HL-60/S4 treated with retinoic acid at 250 ng/mL for 4 days and 3 days (cell line): Measurements from ENCODE around the gene RPN1.
"Not testable (repeated sequence)": the region's sequence is repeated elsewhere in the genome, so short reads cannot be mapped to it uniquely, and the experiment has no call there.

Source experiments
- in situ Hi-C: fragments of 300-500 bp; cut with MboI; formaldehyde crosslinking; loops from 2 replicates; pipeline ENCODE4 v1.7.0; 2022; ENCODE audit warnings: low sequenced_read_pairs

RPN1 gene

GRCh38 chr3:128650096-128651050, at the start of gene RPN1:
TSS of gene RPN1 (minus strand) at chr3:128650818. CDS start at chr3:128650800, 18 bp downstream.
- in situ Hi-C loops, result no loop called here

DNA sequence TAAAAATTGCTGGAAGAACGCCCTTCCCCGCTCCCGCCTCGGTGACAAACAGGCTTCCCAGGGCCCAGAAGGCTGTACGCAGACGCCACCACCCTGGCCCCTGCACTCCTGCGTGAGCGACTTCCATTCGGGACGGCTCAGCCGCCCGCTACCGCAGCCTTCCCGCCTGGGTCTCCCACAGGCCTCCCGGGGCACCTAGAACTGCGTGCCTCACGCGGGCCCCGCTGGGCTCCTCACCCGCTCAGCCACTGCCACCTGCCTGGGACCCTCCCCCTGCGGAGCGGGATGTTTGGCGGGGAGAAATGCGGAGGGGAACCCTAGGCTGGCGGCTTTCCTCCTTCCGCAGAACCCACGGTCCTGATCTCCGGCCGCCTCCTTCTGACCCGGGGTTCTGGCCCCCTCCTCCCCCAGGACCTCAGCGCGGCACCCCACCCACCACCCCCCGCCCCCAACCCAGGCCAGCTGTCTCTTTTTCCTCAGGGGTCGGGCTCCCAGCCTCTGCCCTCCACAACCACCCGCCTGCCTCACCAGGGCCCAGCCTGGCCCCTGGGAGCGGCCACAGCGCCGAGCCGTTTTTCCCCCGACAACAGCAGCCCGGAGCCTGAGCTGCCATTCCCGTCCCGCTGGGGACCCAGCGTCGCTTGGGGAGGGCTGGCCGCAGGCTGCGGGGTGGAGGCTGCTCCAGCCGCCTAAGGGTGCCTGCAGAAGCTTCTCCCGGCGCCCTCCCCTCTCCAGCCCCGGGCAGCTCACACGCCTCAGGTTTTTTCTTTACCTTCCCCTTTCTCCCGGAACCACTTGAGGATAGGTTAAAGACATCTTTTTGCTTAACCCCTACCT, 47.8 kb upstream of the RPN1 start:
- in situ Hi-C loops, result no loop called here

DNA sequence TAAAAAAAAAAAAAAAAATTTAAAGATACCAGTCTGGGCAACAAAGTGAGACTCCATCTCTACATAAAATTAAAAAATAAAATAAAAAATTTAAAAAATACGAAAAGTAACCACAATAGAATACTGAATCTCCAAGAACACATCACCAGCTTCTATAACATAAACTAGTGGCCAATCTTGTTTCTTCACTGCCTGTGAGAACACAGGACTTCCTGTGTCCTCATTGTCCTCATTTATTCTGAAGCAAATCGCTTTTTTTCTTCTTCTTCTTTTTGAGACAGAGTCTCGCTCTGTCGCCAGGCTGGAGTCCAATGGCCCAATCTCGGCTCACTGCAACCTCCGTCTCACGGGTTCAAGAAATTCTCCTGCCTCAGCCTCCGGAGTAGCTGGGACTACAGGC, 46.7 kb upstream of the RPN1 start:
- in situ Hi-C loops, result no loop called here

DNA sequence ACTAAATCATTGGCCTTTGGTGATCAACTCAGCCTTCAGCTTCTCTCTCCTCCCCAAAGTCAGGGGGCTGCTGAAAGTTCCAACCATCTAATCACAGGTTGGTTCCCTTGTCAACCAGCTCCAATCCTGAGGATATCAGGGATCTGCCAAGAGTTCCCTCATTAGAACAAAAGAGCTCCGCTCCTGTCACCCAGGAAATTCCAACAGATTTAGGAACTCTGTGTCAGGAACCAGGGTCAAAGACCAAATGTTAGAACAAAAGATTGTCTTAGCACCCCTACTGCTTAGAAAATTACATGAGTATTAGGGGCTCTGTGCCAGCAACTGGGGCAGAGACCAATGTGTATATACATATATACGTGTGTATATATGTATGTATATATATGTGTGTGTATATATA, 43.1 kb upstream of the RPN1 start:
- in situ Hi-C loops, result no loop called here

GRCh38 chr3:128689060-128689459, 38.4 kb upstream of the RPN1 start:
- in situ Hi-C loops, result no loop called here

DNA sequence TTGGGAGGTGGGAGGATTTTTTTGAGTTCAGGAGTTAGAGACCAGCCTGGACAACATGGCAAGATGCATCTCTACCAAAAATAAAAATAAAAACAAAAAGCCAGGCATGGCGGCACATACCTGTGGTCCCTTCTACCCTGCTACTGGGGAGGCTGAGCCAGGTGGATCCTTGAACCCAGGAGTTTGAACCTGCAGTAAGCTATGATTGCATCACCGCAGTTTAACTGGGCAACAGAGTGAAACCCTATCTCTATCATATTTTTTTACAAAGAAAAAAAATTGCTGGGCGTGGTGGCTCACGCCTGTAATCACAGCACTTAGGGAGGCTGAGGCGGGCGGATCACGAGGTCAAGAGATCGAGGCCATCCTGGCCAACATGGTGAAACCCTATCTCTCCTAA, 35.8 kb upstream of the RPN1 start:
- in situ Hi-C loops, result no loop called here

DNA sequence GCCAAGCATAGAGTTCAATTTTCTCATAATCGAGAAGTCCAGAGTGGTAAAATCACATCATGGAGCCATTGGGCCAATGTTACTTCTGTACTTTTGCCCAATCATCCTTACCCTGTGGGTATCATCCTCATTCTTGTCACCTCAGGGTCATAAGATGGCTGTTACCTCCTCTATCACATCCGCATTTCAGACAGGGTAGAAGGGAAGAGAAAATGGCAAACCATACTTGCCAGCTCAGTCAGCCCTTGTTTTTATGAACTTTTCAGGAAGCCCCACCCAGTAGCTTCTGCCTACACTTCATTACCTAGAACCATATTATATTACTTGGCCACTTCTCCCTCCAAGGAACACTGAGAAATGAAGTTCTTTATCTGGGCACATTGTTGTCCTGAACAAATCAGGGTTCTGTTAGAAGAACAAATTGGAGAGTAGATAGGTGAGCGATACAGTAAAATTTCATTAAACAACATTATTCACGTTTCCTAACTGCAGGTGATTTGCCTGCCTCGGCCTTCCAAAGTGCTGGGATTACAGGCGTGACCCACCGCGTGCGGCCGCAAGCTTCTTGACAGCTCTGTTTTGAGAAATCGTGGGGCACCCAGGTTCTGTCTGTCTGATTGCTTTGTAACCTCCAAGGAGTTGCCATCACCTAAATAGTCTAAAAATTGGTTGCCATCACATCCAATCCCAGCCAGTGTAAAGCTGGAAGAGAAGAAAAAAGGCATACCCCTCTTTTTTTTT, 34.5 kb upstream of the RPN1 start:
- in situ Hi-C loops, result no loop called here

DNA sequence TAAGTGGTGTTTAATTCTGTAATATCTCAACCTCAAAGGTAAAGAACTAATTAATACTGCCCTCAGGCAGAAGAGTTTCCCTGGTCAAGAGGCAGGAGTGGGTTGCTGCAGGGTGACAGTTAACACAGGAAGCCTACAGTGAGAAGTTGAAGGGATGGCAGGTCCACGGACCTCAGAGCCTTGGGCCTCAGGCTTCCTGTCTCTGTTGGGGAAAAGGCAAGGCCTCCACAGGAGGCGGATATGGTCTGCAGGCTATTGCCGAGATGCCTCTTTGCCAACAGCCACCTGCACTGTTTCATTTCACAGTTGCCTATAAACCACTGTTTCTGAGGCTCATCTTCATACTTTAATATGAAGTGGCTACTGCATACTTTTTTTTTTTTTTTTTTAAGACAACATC, 33.3 kb upstream of the RPN1 start:
- in situ Hi-C loops, result no loop called here

GRCh38 chr3:128681369-128681829, 30.8 kb upstream of the RPN1 start:
- in situ Hi-C loops, result no loop called here

DNA sequence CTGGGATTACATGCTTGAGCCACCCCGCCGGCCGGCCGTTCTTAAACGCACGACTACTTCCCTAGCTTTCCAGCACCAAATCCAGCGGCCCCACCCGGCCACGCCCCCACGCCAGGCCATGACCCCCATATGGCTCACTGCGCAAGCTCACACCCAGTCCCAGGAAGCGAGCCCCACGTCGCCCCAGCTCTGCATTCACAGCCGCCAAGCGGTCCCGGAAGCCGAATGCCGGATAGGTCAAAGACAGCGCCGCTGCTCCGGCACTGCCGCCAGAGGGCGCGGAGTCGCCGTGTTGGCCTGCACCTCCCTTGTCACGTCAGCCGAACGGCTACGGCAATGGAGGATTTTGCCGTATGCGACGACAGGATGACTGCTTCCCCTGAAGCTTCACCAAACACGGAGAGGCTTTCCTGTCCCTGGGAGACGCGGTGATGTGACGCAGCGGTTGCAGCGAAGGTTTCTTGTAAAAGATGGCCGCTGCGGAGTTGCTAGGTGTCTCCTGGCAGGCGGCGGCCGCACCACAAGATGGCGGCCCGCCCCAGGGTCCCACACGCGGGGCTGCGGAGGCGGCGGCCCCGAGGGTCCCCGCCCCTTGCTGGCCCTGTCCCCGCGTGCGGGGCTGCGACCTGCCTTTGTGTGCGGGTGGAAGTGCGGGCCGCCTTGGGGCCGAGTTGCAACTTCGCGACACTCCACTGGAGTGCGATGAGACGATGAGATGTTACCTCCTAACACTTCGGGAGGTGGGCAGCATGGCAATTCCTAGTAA, 30.2 kb upstream of the RPN1 start:
- in situ Hi-C loops, result no loop called here

DNA sequence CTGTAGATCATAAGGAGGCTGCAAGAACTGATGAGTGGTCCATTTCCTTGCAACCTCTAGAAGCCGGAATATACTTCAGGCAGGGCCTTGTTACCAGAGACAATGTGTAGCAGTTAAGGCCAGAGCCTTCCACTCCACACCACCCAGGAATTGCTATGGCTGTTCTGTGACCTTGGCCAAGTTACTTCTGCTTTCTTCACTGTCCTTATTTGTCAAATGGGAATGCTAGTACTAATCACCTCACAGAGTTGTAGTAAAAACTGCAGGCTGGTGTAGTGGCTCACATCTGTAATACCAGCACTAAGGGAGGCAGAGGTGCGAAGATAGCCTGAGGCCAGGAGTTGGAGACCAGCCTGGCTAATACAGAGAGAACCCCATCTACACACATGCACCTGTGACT, 28.7 kb upstream of the RPN1 start:
- in situ Hi-C loops, result no loop called here

DNA sequence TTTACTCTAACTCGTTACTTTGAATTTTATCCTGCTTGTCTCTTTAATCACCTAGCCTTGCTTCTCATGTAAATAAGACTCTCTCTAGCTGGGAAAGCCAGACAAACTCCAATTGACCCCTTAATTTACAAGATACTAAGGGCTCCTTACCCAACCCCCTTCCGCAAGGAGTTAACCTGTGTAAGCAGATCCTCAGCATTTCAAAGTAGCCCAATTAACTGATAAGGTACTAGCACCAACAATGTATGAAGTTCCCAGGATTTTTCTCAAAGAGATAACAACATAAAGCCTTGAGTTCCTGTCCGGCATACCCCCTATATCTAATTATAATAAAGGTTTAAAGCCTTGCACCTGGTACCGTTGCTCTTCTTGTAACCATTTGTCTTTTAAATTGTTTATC, 25.2 kb upstream of the RPN1 start:
- in situ Hi-C loops, result not testable (repeated sequence)

- in situ Hi-C loops, result no loop called here
Measured at GRCh38 chr3:128674161-128674784, 23.7 kb upstream of the RPN1 start.

DNA sequence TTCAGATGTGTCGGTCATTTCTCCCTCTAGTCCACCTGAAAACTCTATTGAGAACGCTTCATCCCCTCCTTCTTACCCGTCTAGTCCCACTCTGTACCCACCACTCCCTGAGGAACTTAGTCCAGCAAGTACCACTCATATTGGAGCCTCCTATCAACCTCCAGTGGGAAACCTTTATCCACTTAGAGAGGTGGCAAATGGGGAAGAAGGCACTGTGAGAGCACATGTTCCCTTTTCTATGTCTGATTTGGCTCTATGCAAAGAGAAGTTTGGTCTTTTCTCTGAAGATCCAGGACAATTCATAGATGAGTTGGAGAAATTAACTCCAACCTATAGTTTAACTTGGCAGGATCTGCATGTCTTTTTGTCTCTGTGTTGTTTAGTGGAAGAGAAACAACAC, 17.0 kb upstream of the RPN1 start:
- in situ Hi-C loops, result no loop called here

GRCh38 chr3:128665362-128666021, 14.9 kb upstream of the RPN1 start:
- in situ Hi-C loops, result no loop called here

DNA sequence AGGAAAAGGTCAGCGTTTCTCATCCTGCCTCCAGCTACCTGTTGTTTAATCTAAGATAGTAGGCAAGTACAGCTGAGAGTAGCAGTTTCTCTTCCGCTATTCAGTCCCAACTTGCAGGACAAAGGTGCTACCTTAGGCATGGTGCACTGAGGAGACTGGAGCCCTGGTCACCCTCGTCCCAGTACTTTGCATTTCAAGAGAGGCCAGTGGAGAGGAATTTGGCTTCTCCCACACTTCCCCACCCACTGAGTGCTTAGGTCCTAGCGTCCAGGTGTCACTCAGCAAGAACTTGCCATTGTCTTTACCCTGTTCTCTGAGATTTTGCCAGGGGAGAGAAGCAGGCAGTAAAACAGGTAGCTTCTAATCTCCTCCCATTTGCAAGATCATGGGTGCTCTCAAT, 12.5 kb upstream of the RPN1 start:
- in situ Hi-C loops, result no loop called here

- in situ Hi-C loops, result no loop called here
Measured at GRCh38 chr3:128655531-128655930, 4.9 kb upstream of the RPN1 start.

DNA sequence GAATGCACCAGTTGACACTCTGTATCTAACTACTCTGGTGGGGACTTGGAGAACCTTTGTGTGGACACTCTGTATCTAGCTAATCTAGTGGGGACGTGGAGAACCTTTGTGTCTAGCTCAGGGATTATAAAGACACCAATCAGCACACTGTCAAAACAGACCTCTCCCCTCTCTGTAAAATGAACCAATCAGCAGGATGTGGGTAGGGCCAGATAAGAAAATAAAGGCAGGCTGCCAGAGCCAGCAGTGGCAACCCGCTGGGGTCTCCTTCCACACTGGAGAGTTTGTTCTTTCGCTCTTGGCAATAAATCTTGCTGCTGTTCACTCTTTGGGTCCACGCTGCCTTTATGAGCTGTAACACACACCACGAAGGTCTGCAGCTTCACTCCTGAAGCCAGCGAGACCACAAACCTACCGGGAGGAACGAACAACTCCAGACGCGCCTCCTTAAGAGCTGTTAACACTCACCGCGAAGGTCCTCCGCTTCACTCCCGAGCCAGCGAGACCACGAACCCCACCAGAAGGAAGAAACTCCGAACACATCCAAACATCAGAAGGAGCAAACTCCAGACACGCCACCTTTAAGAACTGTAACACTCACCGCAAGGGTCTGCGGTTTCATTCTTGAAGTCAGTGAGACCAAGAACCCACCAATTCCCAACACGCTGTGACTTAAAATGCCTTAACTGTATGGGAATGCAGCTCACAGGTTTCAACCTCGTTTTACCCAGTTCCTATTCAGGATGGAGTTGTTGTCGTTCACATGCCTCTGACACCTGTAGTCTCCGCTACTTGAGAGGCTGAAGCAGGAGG, 3.6 kb upstream of the RPN1 start:
- in situ Hi-C loops, result not testable (repeated sequence)
